A549 (cell line): ENCODE results near the gene FOXO6.

Source experiments
- BHLHE40 ChIP-seq: IDR thresholded peaks from 2 replicates; pipeline ENCODE4 v1.6.1; 2012; ENCODE audit warnings: low read depth, low read length, inconsistent platforms
- CTCF ChIP-seq: fragments of >200 bp; sonication (Bioruptor Twin); formaldehyde crosslinking; IDR thresholded peaks from 3 replicates; pipeline ENCODE4 v1.5.1; 2016
- EP300 ChIP-seq, 2 experiments: fragments of >200 bp; sonication (Bioruptor Twin); formaldehyde crosslinking; IDR thresholded peaks; 2 replicates in 1 of 2; 3 replicates in 1 of 2; pipeline ENCODE4 v1.6.1; 2016 to 2017
- ESRRA ChIP-seq: fragments of 150-350 bp; IDR thresholded peaks from 2 replicates; pipeline ENCODE4 v1.6.1; 2014; ENCODE audit warnings: mild to moderate bottlenecking, low read length, borderline replicate concordance
- HDAC2 ChIP-seq: fragments of 200-600 bp; sonication (generic); IDR thresholded peaks from 2 replicates; pipeline ENCODE4 v1.6.1; 2016
- KDM5A ChIP-seq: fragments of 200-600 bp; sonication (generic); IDR thresholded peaks from 2 replicates; pipeline ENCODE4 v1.6.1; 2016; ENCODE audit warnings: antibody characterized with exemption, mild to moderate bottlenecking
- MYC ChIP-seq: IDR thresholded peaks from 2 replicates; pipeline ENCODE4 v1.6.1; 2012; ENCODE audit warnings: mild to moderate bottlenecking, inconsistent platforms, low read length, improper control_type of control experiment, borderline replicate concordance
- POLR2A ChIP-seq: IDR thresholded peaks from 2 replicates; pipeline ENCODE4 v1.6.1; 2012; ENCODE audit warnings: mild to moderate bottlenecking, low read length
- RAD21 ChIP-seq, 2 experiments: fragments of >200 bp in 1 of 2; sonication (Bioruptor Twin) in 1 of 2; formaldehyde crosslinking in 1 of 2; IDR thresholded peaks in 1 of 2; conservative IDR thresholded peaks in 1 of 2; 2 replicates in 1 of 2; 3 replicates in 1 of 2; pipeline ENCODE4 v1.6.1; 2012 to 2018; ENCODE audit warnings: inconsistent platforms in 1 of 2
- REST ChIP-seq: fragments of 200-600 bp; sonication (generic); IDR thresholded peaks from 2 replicates; pipeline ENCODE4 v1.6.1; 2016; ENCODE audit warnings: antibody characterized with exemption, mild to moderate bottlenecking, moderate library complexity
- RFX5 ChIP-seq: fragments of 450-650 bp; IDR thresholded peaks from 2 replicates; pipeline ENCODE4 v1.7.1; 2014; ENCODE audit warnings: antibody characterized with exemption, mild to moderate bottlenecking, moderate library complexity
- USF2 ChIP-seq: fragments of 450-650 bp; IDR thresholded peaks from 2 replicates; pipeline ENCODE4 v1.6.1; 2014; ENCODE audit warnings: antibody characterized with exemption

- TF ChIP-seq POLR2A (no peak), REST (no peak), CTCF (no peak), KDM5A (no peak), USF2 (no peak), ESRRA (no peak), RFX5 (no peak), HDAC2 (no peak), BHLHE40 (no peak), MYC (no peak), RAD21 (conservative IDR thresholded peaks at IDR 0.05 in 1 of 2, IDR thresholded peaks at IDR 0.05 in 1 of 2) (no peak), EP300 (IDR thresholded peaks at IDR 0.05) (no peak)
Measured at GRCh38 chr1:41427916-41428737, 66.9 kb downstream of the FOXO6 start.
